HCT116 (cell line): ENCODE measurements around the gene KYNU. TPM values are rescaled to one million over a fixed set of nuclear protein-coding genes. Genes with fewer than 3 reads are reported as not detected.

Source experiments
- ATAC-seq: fragments of 200-7000 bp; cut with Tn5 transposase; 2 replicates; pipeline ENCODE4 v1.9.1; 2020; ENCODE audit warnings: mild to moderate bottlenecking, moderate library complexity
- BruUV-seq: library from RNA; stranded (reverse); fragments of 400-500 nt; replicated peaks from 2 replicates; lab custom pipeline; 2021; lab: Mats Ljungman, UMichigan
- CTCF ChIA-PET: fragments of 300-600 bp; sonication (Branson Sonifier 250); formaldehyde crosslinking; loops from one replicate; lab custom pipeline; 2021; ENCODE audit warnings: antibody characterized with exemption; lab: Charles Lee
- POLR2A ChIA-PET: fragments of 300-600, 350-600 bp; sonication (Branson Sonifier 250); formaldehyde crosslinking; loops from one replicate; lab custom pipeline; 2021; ENCODE audit warnings: antibody characterized with exemption; lab: Charles Lee
- RAD21 ChIA-PET, 2 experiments: fragments of 300-600 bp; sonication (Branson Sonifier 250); formaldehyde crosslinking; loops; one replicate each; lab custom pipeline; 2023; ENCODE audit warnings: low total read pairs in 2 of 2; ENCODE audit not compliant: uncharacterized antibody in 2 of 2, unreplicated experiment in 2 of 2, low non-redundant PET in 1 of 2; lab: Charles Lee
- DNase-seq: peaks from one replicate; pipeline ENCODE4 v3.0.0-alpha.2; 2010; ENCODE audit warnings: low read depth, low spot score
- H2AFZ ChIP-seq: fragments of 200-600 bp; shearing (Covaris generic), sonication (generic); 2 replicates; pipeline ENCODE4 v1.6.1; 2017; ENCODE audit warnings: low read depth, mixed run types, mixed read lengths, antibody characterized with exemption, low read length; ENCODE audit not compliant: poor library complexity, severe bottlenecking
- H3K27ac ChIP-seq: 2 replicates; pipeline ENCODE4 v1.5.1; 2012; ENCODE audit warnings: low read depth, low read length
- H3K27me3 ChIP-seq: fragments of 200-600 bp; sonication (generic); 2 replicates; pipeline ENCODE4 v1.6.1; 2016; ENCODE audit warnings: mixed run types, low read length, mixed read lengths; ENCODE audit not compliant: insufficient read depth
- H3K36me3 ChIP-seq, 2 experiments: fragments of 200-500 bp in 1 of 2; fragments of 200-600 bp in 1 of 2; sonication (Bioruptor generic) in 1 of 2; sonication (generic) in 1 of 2; 2 replicates each; pipeline versions ENCODE4 v1.5.1 to v1.6.1; 2014 to 2016; ENCODE audit warnings: low read length in 2 of 2, inconsistent platforms in 1 of 2, mixed read lengths in 1 of 2, mixed run types in 1 of 2; ENCODE audit not compliant: insufficient read depth in 2 of 2, control insufficient read depth in 1 of 2
- H3K4me1 ChIP-seq, 2 experiments: fragments of 200-600 bp in 1 of 2; sonication (generic) in 1 of 2; 2 replicates each; pipeline versions ENCODE4 v1.5.1 to v1.6.1; 2012 to 2017; ENCODE audit warnings: low read length in 2 of 2, inconsistent platforms in 1 of 2, mild to moderate bottlenecking in 1 of 2, mixed read lengths in 1 of 2, mixed run types in 1 of 2, moderate library complexity in 1 of 2; ENCODE audit not compliant: insufficient read depth in 2 of 2, control insufficient read depth in 1 of 2
- H3K4me2 ChIP-seq: fragments of 200-600 bp; sonication (generic); 2 replicates; pipeline ENCODE4 v1.6.1; 2017; ENCODE audit warnings: mixed run types, low read length, mixed read lengths
- H3K4me3 ChIP-seq, 2 experiments: fragments of 200-600 bp in 1 of 2; sonication (generic) in 1 of 2; replicated peaks in 1 of 2; 2 replicates each; pipeline ENCODE4 v1.5.1; 2011 to 2016; ENCODE audit warnings: low read length in 2 of 2, control low read depth in 1 of 2, low read depth in 1 of 2, mild to moderate bottlenecking in 1 of 2, mixed read lengths in 1 of 2, mixed run types in 1 of 2
- H3K79me2 ChIP-seq: fragments of 200-600 bp; sonication (generic); 2 replicates; pipeline ENCODE4 v1.6.1; 2017; ENCODE audit warnings: mild to moderate bottlenecking, mixed run types, low read length, moderate library complexity, mixed read lengths; ENCODE audit not compliant: insufficient read depth
- H3K9ac ChIP-seq: fragments of 200-600 bp; sonication (generic); 2 replicates; pipeline ENCODE4 v1.6.1; 2016; ENCODE audit warnings: low read length, mixed read lengths
- H3K9me2 ChIP-seq: fragments of 200-600 bp; sonication (generic), shearing (Covaris generic); 2 replicates; pipeline ENCODE4 v1.6.1; 2017; ENCODE audit warnings: mixed run types, mild to moderate bottlenecking, moderate library complexity; ENCODE audit not compliant: insufficient read depth
- H3K9me3 ChIP-seq, 2 experiments: fragments of 200-500 bp in 1 of 2; fragments of 200-600 bp in 1 of 2; sonication (Bioruptor generic) in 1 of 2; sonication (generic) in 1 of 2; 2 replicates each; pipeline ENCODE4 v1.6.1; 2014 to 2017; ENCODE audit warnings: low read length in 2 of 2, mixed read lengths in 2 of 2, inconsistent platforms in 1 of 2, low read depth in 1 of 2, mild to moderate bottlenecking in 1 of 2, mixed run types in 1 of 2, moderate library complexity in 1 of 2; ENCODE audit not compliant: control insufficient read depth in 1 of 2, insufficient read depth in 1 of 2
- H4K20me1 ChIP-seq: fragments of 200-600 bp; sonication (generic), shearing (Covaris generic); 2 replicates; pipeline ENCODE4 v1.6.1; 2017; ENCODE audit warnings: mixed run types, mild to moderate bottlenecking, moderate library complexity; ENCODE audit not compliant: insufficient read depth
- ELF1 ChIP-seq: IDR thresholded peaks from 2 replicates; pipeline ENCODE4 v1.6.1; 2012; ENCODE audit warnings: low read depth, borderline replicate concordance
- EZH2phosphoT487 ChIP-seq: fragments of 200-600 bp; IDR thresholded peaks from 2 replicates; pipeline ENCODE4 v1.6.1; 2018; ENCODE audit warnings: antibody characterized with exemption, borderline replicate concordance
- FOSL1 ChIP-seq: IDR thresholded peaks from 2 replicates; pipeline ENCODE4 v1.6.1; 2012; ENCODE audit warnings: low read depth
- JUND ChIP-seq: IDR thresholded peaks from 2 replicates; pipeline ENCODE4 v1.6.1; 2012
- MAX ChIP-seq: IDR thresholded peaks from 2 replicates; pipeline ENCODE4 v1.6.1; 2012
- POLR2A ChIP-seq: IDR thresholded peaks from 2 replicates; pipeline ENCODE4 v1.7.0; 2011; ENCODE audit warnings: borderline replicate concordance; ENCODE audit not compliant: insufficient read depth, insufficient read length; ENCODE audit errors: extremely low read depth
- POLR2AphosphoS5 ChIP-seq: IDR thresholded peaks from 2 replicates; pipeline ENCODE4 v1.6.1; 2011; ENCODE audit warnings: mild to moderate bottlenecking, low read depth, low read length, moderate library complexity
- RAD21 ChIP-seq: IDR thresholded peaks from 2 replicates; pipeline ENCODE4 v1.6.1; 2012; ENCODE audit warnings: low read depth, mild to moderate bottlenecking
- SP1 ChIP-seq: IDR thresholded peaks from 2 replicates; pipeline ENCODE4 v1.6.1; 2012; ENCODE audit warnings: low read depth
- ZBTB33 ChIP-seq: IDR thresholded peaks from 2 replicates; pipeline ENCODE4 v1.6.1; 2011; ENCODE audit warnings: mild to moderate bottlenecking, low read length, moderate library complexity; ENCODE audit not compliant: insufficient replicate concordance; ENCODE audit errors: extremely low read depth
- ZNF274 ChIP-seq: fragments of 200-500 bp; sonication (Bioruptor generic); IDR thresholded peaks from 2 replicates; pipeline ENCODE4 v1.6.1; 2014; ENCODE audit warnings: mild to moderate bottlenecking, low read depth, low read length, inconsistent platforms
- intact Hi-C: fragments of 100-400 bp; cut with micrococcal nuclease; formaldehyde crosslinking; loops from 2 replicates; pipeline ENCODE4 v1.10.0; 2022
- total RNA-seq: library from RNA; stranded (reverse); gene quantifications from one replicate; pipeline ENCODE4 v1.2.1, GENCODE V29; 2021; ENCODE audit not compliant: unreplicated experiment

The KYNU gene
- total RNA-seq, 1 experiment from 2014 or later, result 0.22 TPM

GRCh38 chr2:142907653-142908052 lies 30.2 kb downstream of the KYNU start:
- Histone ChIP-seq H3K36me3 (no peaks in the 10 kb centered on the region), H3K27me3 (no peaks in the 10 kb centered on the region), H3K9me3 (no peaks in the 10 kb centered on the region), H3K4me1 (no peaks in the 10 kb centered on the region), H3K79me2 (no peaks in the 10 kb centered on the region), H3K27ac (no peak overlapping the region), H3K9me2 (no peaks in the 10 kb centered on the region), H2AFZ (no peak overlapping the region), H3K9ac (no peak overlapping the region), H3K4me2 (no peak overlapping the region), H4K20me1 (no peaks in the 10 kb centered on the region), H3K4me3 (no peak overlapping the region)
- ATAC-seq (no peak), DNase-seq (no peak)
- ChIA-PET POLR2A (no interaction called here), RAD21 (no interaction called here), CTCF (no interaction called here)
- no TSS peak for BruUV-seq
- intact Hi-C loops, result no loop called here
- TF ChIP-seq FOSL1 (no peak), POLR2AphosphoS5 (no peak), ELF1 (no peak), MAX (no peak), JUND (no peak), EZH2phosphoT487 (no peak), RAD21 (no peak), POLR2A (no peak), ZBTB33 (no peak), ZNF274 (no peak), SP1 (no peak)
